Activated naive CD8-positive, alpha-beta T cell treated with anti-CD3 and anti-CD28 coated beads, Interleukin-2, amount 10 ng/mL, durations not matched to agents 7 days and 5 days (primary cell): ENCODE measurements around the gene PLIN1. TPM values are rescaled to one million over a fixed set of nuclear protein-coding genes. Genes with fewer than 3 reads are reported as not detected.

Source experiments
- ATAC-seq: fragments of 150-1000 bp; cut with Tn5 transposase; one replicate; pipeline ENCODE4 v1.10.0; 2021; ENCODE audit warnings: low read depth, moderate library complexity
- POLR2A ChIA-PET: fragments of 350-600 bp; sonication (Branson Sonifier 250); formaldehyde crosslinking; loops from one replicate; lab custom pipeline; 2021; ENCODE audit warnings: antibody characterized with exemption; lab: Charles Lee
- DNase-seq: peaks from one replicate; pipeline ENCODE4 v3.0.0; 2021
- H3K27ac Mint-ChIP-seq: one replicate; pipeline ENCODE4 v1.8.0; 2022; ENCODE audit warnings: mild to moderate bottlenecking, mixed read lengths
- H3K27me3 Mint-ChIP-seq: one replicate; pipeline ENCODE4 v1.8.0; 2022; ENCODE audit warnings: mild to moderate bottlenecking, moderate library complexity, mixed read lengths
- H3K36me3 Mint-ChIP-seq: one replicate; pipeline ENCODE4 v1.8.0; 2021; ENCODE audit warnings: mild to moderate bottlenecking, mixed read lengths
- H3K4me1 Mint-ChIP-seq: one replicate; pipeline ENCODE4 v1.8.0; 2021; ENCODE audit warnings: mixed read lengths
- H3K4me3 Mint-ChIP-seq: one replicate; pipeline ENCODE4 v1.8.0; 2022; ENCODE audit warnings: mild to moderate bottlenecking, moderate library complexity, mixed read lengths
- H3K9me3 Mint-ChIP-seq: one replicate; pipeline ENCODE4 v1.8.0; 2021; ENCODE audit warnings: mixed read lengths
- total RNA-seq, 2 experiments: library from RNA; stranded (reverse); gene quantifications; one replicate each; pipeline ENCODE4 v1.2.3, GENCODE V29; 2021

Gene PLIN1
- total RNA-seq, 2 experiments from 2014 or later: 0.61 to 0.79 TPM

- Mint-ChIP-seq H3K36me3 (peaks cover 46% of the 10 kb centered on the region), H3K27me3 (no peaks in the 10 kb centered on the region), H3K4me1 (no peaks in the 10 kb centered on the region), H3K4me3 (no peak overlapping the region), H3K9me3 (no peaks in the 10 kb centered on the region), H3K27ac (no peak overlapping the region)
- DNase-seq: no peak
- POLR2A ChIA-PET: no interaction called here
- no peak for ATAC-seq
Measured at GRCh38 chr15:89621547-89621946, 57.6 kb downstream of the PLIN1 start.

GRCh38 chr15:89616228-89616627 lies 62.9 kb downstream of the PLIN1 start:
- no peak overlapping the region for H3K27ac Mint-ChIP-seq
- no peak overlapping the region for H3K4me3 Mint-ChIP-seq
- ATAC-seq: no peak
- DNase-seq: no peak
- POLR2A ChIA-PET: no interaction called here
- H3K36me3 Mint-ChIP-seq: peaks cover 55% of the 10 kb centered on the region
- peaks cover 9% of the 10 kb centered on the region for H3K9me3 Mint-ChIP-seq
- H3K27me3 Mint-ChIP-seq: no peaks in the 10 kb centered on the region
- H3K4me1 Mint-ChIP-seq: no peaks in the 10 kb centered on the region

GRCh38 chr15:89615135-89615534 lies 64.0 kb downstream of the PLIN1 start:
- H3K27ac Mint-ChIP-seq: no peak overlapping the region
- POLR2A ChIA-PET: no interaction called here
- peaks cover 11% of the 10 kb centered on the region for H3K9me3 Mint-ChIP-seq
- H3K4me3 Mint-ChIP-seq: no peak overlapping the region
- no peaks in the 10 kb centered on the region for H3K27me3 Mint-ChIP-seq
- H3K36me3 Mint-ChIP-seq: peaks cover 66% of the 10 kb centered on the region
- ATAC-seq (no peak), DNase-seq (no peak)
- H3K4me1 Mint-ChIP-seq: no peaks in the 10 kb centered on the region

Other genes starting within 250 kb of the PLIN1 start
- not detected for gene RHCG, start 182.8 kb downstream of the PLIN1 start, total RNA-seq
- gene TICRR, start 103.9 kb downstream of the PLIN1 start, total RNA-seq: 10 to 100 TPM; 18.6 to 20.6 TPM
- gene KIF7, start 23.9 kb downstream of the PLIN1 start, total RNA-seq: under 1 TPM; 0.14 to 0.20 TPM
- gene PEX11A, start 11.4 kb upstream of the PLIN1 start, total RNA-seq: 1 to 10 TPM; 3.7 to 3.8 TPM
- not detected for gene WDR93, start 11.4 kb upstream of the PLIN1 start, total RNA-seq
- 1 to 10 TPM; 1.8 to 2.1 TPM for gene MESP1, start 71.9 kb upstream of the PLIN1 start, total RNA-seq
- gene MESP2, start 97.0 kb upstream of the PLIN1 start, total RNA-seq: not detected
- 1 to 10 TPM; 2.7 to 3.0 TPM for gene ANPEP, start 135.5 kb upstream of the PLIN1 start, total RNA-seq
- 10 to 100 TPM; 28.2 to 30.8 TPM for gene AP3S2, start 214.6 kb upstream of the PLIN1 start, total RNA-seq
- under 1 TPM; 0.06 to 0.11 TPM for gene ARPIN, start 233.6 kb upstream of the PLIN1 start, total RNA-seq